ENCODE data around the gene TPSAB1.
"Not testable (repeated sequence)": the region's sequence is repeated elsewhere in the genome, so short reads cannot be mapped to it uniquely, and the experiment has no call there.

The TPSAB1 gene

GRCh38 chr16:1247903-1248537 is 7.5 kb downstream of the TPSAB1 start:
- DNase-seq (ENCODE audit: low spot score): not testable (repeated sequence)

GRCh38 chr16:1249031-1249755 is 8.7 kb downstream of the TPSAB1 start:
- DNase-seq (ENCODE audit: low spot score): not testable (repeated sequence)

- not testable (repeated sequence) for DNase-seq (ENCODE audit: low spot score)
Observed at GRCh38 chr16:1253701-1254364, 13.3 kb downstream of the TPSAB1 start.

- not testable (repeated sequence) for DNase-seq (ENCODE audit: low spot score)
Observed at GRCh38 chr16:1254821-1255220, 14.3 kb downstream of the TPSAB1 start.

DNA sequence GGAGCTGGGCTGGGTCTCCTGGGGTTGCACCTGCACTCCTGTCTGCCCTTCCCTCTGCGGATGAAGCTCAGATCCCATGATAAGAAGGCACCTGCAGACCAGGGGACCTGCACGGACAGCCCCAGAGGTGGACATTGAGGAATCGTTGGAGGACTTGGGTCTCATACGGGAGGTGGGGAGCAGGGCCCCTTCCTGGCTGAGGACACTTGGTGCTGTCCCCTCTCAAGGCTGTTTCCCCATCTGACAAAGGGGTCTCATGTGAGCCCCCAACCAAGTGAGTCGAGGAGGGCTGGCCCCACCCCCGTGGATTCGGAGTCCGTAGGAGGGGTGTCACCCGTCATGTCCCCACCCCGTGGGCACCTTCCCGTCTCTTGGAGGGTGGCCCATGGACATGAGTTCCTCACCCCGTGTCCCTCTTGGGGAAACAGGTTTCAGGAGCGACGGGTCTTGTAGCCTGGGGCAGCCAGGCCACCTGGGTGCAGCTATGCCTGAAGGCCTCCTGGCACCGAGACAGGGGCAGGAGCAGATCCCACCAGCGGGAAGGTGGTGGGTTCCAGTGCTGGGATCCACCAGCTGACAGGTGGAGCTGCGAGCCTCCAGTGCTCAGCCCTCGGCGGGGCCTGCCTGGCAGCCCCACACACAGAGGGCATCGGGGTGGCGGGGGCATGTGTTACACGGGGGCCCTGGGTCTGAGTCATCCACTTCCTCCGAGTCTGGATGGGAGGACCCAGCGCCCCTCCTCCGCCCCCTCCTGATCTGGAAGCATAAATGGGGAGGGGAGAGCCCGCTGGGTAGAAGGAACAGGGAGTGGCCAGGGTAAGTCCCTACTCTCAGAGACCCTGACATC is 15.0 kb downstream of the TPSAB1 start, which contains the start of gene TPSD1:
TPSD1 (plus strand) TSS at position 794 of the 847 bp plus-strand sequence. CDS start 212 bp downstream, outside the sequence.
- DNase-seq (ENCODE audit: low spot score): not testable (repeated sequence)

- DNase-seq (ENCODE audit: low spot score): not testable (repeated sequence)
Observed at GRCh38 chr16:1256296-1256873, 15.9 kb downstream of the TPSAB1 start.

- DNase-seq (ENCODE audit: low spot score): no peak
Observed at GRCh38 chr16:1256874-1257322, 16.4 kb downstream of the TPSAB1 start.

DNA sequence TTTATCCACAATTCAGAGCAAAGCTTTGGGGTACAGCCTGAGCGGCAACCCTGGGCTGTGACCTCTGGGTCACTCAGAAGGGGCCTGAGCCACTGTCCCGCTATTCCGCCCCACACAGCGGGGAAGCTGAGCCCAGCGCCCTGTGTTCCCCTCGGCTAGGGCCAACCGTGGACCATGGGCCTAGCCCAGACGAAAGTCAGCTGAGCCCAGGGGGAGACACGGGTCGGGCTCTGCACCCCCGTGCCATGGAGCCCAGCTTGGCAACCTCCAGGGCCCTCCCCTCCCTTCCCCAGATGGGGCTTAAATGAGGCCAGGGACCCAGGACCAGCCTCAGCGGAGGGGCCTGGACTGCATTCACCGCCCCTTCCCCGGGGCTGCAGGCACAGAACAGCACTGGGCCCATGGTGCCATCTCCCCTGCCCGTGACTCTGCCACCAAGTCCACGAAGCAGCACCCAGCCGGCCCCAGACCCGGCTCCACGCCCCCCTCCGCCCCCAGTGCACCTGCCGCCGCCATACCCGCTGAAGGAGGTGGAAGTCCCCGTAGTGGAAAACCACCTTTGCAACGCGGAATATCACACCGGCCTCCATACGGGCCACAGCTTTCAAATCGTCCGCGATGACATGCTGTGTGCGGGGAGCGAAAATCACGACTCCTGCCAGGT is 17.2 kb downstream of the TPSAB1 start:
- DNase-seq (ENCODE audit: low spot score): no peak

- no peak for DNase-seq (ENCODE audit: low spot score)
Observed at GRCh38 chr16:1258225-1258600, 17.7 kb downstream of the TPSAB1 start.

GRCh38 chr16:1258906-1259759 is 18.6 kb downstream of the TPSAB1 start:
- no peak for DNase-seq (ENCODE audit: low spot score)

GRCh38 chr16:1259760-1260068 is 19.2 kb downstream of the TPSAB1 start:
- DNase-seq (ENCODE audit: low spot score): no peak

DNA sequence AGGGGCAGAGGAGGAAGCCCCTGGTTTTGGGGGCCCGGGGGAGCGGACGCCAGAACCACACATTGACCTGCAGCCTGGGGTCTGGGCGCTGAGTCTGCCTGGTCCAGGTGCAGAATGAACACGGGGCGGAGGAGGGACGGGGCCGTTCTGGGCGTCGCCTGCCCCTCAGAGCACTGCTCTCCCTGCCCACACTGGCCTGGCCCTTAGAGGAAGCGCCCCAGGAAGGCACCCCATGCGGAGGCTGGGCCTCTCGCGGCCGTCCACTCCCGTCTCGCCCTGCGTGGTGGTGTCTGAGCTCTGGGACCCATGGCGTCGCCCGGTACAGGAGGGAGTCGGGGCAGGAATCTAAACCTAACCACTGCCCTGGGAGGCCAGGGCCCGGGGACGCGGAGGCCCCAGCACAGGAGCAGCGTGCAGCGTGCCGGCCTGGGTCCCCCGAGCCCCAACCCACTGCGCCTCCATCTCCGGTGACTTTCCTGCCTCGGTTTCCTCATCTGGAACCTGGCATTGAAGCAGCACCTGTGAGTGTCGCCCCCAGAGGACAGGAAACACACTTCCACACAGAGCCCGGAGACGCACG is 19.7 kb downstream of the TPSAB1 start:
- no peak for DNase-seq (ENCODE audit: low spot score)

DNA sequence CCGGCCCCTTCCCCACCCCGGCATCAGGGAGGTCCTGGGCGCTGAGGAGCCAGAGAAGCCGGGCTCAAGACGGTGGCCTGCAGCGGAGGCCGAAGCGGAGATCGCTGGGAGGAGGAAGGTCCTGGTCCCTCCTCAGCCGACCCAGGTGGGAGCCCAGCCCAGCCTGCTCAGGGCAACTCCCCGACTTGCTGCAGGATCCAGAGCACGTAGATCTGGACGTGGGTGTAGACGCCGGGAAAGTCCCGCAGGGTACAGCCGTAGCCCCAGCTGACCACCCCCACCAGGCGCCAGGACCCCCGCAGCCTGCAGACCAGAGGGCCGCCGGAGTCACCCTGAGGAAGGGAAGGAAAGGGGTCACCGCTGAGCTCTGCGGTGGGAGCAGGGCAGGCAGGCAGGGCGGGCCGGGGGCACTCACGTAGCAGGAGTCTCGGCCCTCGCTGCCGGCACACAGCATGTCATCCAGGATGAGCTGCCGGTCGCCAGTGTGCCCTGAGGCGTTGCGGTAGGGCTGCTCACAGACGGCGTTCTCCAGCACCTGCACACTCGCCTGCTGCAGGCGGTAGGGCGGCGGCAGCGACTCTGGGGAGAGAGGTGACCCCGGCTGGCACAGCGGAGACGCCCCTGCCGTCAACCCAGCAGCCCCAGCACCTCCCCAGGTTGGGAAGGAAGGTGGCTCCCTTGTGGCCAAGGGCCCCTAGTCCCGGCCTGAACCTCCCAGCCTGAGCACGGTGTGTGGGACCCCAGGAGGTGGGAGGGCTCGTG is 20.8 kb downstream of the TPSAB1 start:
- no peak for DNase-seq (ENCODE audit: low spot score)

- no peak for DNase-seq (ENCODE audit: low spot score)
Observed at GRCh38 chr16:1262210-1262845, 21.8 kb downstream of the TPSAB1 start.

DNA sequence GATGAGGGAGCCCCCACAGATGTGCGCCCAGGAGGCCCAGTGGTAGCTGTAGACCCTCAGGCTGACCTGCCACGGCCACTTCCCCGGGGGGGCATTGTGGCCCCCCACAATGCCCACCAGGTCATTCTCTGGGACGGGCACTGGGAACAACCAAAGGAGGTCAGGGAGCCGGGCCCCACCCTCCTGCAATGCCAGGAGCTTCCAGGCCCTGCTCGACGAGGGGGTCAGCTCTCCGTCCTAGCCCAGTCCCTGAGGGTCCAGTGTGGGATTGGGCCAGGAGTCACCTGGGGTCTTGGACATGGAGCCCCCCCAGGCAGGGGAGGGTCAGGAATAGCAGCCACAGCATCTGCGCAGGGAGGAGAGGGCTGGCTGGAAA is 22.3 kb downstream of the TPSAB1 start:
- DNase-seq (ENCODE audit: low spot score): no peak

DNA sequence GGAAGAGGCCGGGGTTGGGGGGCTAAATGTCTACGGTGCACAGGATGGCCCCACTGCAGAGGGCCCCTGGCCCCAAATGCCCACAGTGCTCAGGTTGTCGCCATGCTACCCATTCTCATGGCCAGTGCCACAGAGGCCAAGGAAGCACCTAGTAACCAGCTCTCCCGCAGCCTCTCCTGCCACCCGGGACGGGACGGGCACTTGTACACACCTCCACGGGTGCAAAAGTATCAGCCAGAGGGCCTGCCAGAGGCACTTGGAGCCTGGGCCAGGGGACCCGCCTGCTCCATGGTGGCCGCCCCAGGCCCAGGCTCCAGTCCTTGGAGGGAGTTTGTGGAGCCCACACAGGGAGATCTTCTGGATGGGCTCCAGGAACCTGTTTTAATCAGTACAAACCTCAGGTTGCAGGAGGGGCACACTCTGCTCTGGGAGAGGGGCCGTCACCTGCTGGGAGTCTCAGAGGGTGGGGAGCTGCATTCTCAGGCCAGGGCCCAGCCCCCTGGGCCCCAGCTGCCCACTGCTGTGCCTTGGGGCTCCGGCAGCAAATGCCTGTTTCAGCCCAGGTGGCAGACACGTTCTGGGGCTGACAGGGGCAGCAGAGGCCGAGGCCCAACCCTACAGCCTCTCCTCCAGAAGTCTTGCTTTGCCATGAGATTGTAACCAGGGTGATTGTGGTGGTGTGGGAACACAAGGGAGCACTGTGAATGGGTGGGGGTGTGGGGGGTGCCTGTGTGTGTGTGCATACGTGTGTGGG is 23.3 kb downstream of the TPSAB1 start:
- DNase-seq (ENCODE audit: low spot score): no peak

- no peak for DNase-seq (ENCODE audit: low spot score)
Observed at GRCh38 chr16:1264345-1265089, 24.0 kb downstream of the TPSAB1 start.
